ENCODE data around the gene HYAL1. TPM values are rescaled to one million over a fixed set of nuclear protein-coding genes. Genes with fewer than 3 reads are reported as not detected.
"Not testable (repeated sequence)": the region's sequence is repeated elsewhere in the genome, so short reads cannot be mapped to it uniquely, and the experiment has no call there.

The HYAL1 gene
- total and polyA plus RNA-seq, 4 donors: 1.6 to 51.2 (median 26.2) TPM

- H3K27ac ChIP-seq (ENCODE audit: low read depth in 1 of 2, low read length in 1 of 2): peak overlapping the region in 1 of 2 donors; percentile 79
- peaks cover 0 to 21% (median 16%) of the 10 kb centered on the region in 4 donors for H3K36me3 ChIP-seq (ENCODE audit: control insufficient read depth in 4 of 4, insufficient read depth in 4 of 4, low read length in 4 of 4)
- DNase-seq (no peak), ATAC-seq (ENCODE audit: insufficient read depth, low FRiP score) (no peak)
- H3K27me3 ChIP-seq (ENCODE audit: control insufficient read depth in 3 of 3, insufficient read depth in 3 of 3, low read length in 2 of 3): no peaks in the 10 kb centered on the region
- WGBS, 2 donors: 98% methylated on average over 4 of the region's 4 CpGs
- no peaks in the 10 kb centered on the region for H3K9me3 ChIP-seq (ENCODE audit: control insufficient read depth in 4 of 4, insufficient read depth in 3 of 4, low read length in 3 of 4)
- peaks cover 0 to 40% (median 6%) of the 10 kb centered on the region in 5 donors for H3K4me1 ChIP-seq (ENCODE audit: control insufficient read depth in 5 of 5, insufficient read depth in 5 of 5, low read length in 5 of 5)
- no peak for TF ChIP-seq CTCF (IDR thresholded peaks at IDR 0.05; ENCODE audit: control extremely low read depth, extremely low read depth)
- H3K4me3 ChIP-seq: no peak overlapping the region
- no peak overlapping the region for H3K9ac ChIP-seq (ENCODE audit: insufficient read depth in 1 of 2, low read length in 2 of 2)
These were observed 11.4 kb upstream of the HYAL1 start for GRCh38 chr3:50314816-50315215.

GRCh38 chr3:50314342-50314741 lies 11.0 kb upstream of the HYAL1 start:
- ATAC-seq (ENCODE audit: insufficient read depth, low FRiP score): no peak

GRCh38 chr3:50312041-50312440 lies 8.7 kb upstream of the HYAL1 start:
- 84 to 95% methylated on average over 4 to 32 of the region's 32 CpGs for WGBS, 2 donors
- Histone ChIP-seq H3K4me1 (ENCODE audit: control insufficient read depth in 5 of 5, insufficient read depth in 5 of 5, low read length in 5 of 5) (peaks cover 0 to 16% (median 0%) of the 10 kb centered on the region in 5 donors), H3K36me3 (ENCODE audit: control insufficient read depth in 4 of 4, insufficient read depth in 4 of 4, low read length in 4 of 4) (peaks cover 0 to 12% (median 4%) of the 10 kb centered on the region in 4 donors)
- not testable (repeated sequence) for H3K27me3 ChIP-seq (ENCODE audit: control insufficient read depth in 3 of 3, insufficient read depth in 3 of 3, low read length in 2 of 3); H3K9me3 ChIP-seq (ENCODE audit: control insufficient read depth in 4 of 4, insufficient read depth in 3 of 4, low read length in 3 of 4); H3K4me3 ChIP-seq; H3K27ac ChIP-seq (ENCODE audit: low read depth in 1 of 2, low read length in 1 of 2); ATAC-seq (ENCODE audit: insufficient read depth, low FRiP score); H3K9ac ChIP-seq (ENCODE audit: insufficient read depth in 1 of 2, low read length in 2 of 2); DNase-seq

More at GRCh38 chr3:50314342-50314741, 11.0 kb upstream of the HYAL1 start:
- no peak for TF ChIP-seq CTCF (IDR thresholded peaks at IDR 0.05; ENCODE audit: control extremely low read depth, extremely low read depth)
- Histone ChIP-seq H3K27ac (ENCODE audit: low read depth in 1 of 2, low read length in 1 of 2) (peak overlapping the region in 1 of 2 donors; percentile 79), H3K36me3 (ENCODE audit: control insufficient read depth in 4 of 4, insufficient read depth in 4 of 4, low read length in 4 of 4) (peaks cover 0 to 21% (median 16%) of the 10 kb centered on the region in 4 donors), H3K9ac (ENCODE audit: insufficient read depth in 1 of 2, low read length in 2 of 2) (no peak overlapping the region), H3K4me1 (ENCODE audit: control insufficient read depth in 5 of 5, insufficient read depth in 5 of 5, low read length in 5 of 5) (peaks cover 0 to 35% (median 5%) of the 10 kb centered on the region in 5 donors), H3K27me3 (ENCODE audit: control insufficient read depth in 3 of 3, insufficient read depth in 3 of 3, low read length in 2 of 3) (no peaks in the 10 kb centered on the region), H3K4me3 (no peak overlapping the region), H3K9me3 (ENCODE audit: control insufficient read depth in 4 of 4, insufficient read depth in 3 of 4, low read length in 3 of 4) (no peaks in the 10 kb centered on the region)
- no peak for DNase-seq
- WGBS, 2 donors: 48 to 79% methylated on average over 3 of the region's 3 CpGs

- Histone ChIP-seq H3K36me3 (ENCODE audit: control insufficient read depth in 4 of 4, insufficient read depth in 4 of 4, low read length in 4 of 4) (peaks cover 0 to 6% (median under 1%) of the 10 kb centered on the region in 4 donors), H3K4me3 (no peak overlapping the region), H3K27me3 (ENCODE audit: control insufficient read depth in 3 of 3, insufficient read depth in 3 of 3, low read length in 2 of 3) (no peaks in the 10 kb centered on the region), H3K9ac (ENCODE audit: insufficient read depth in 1 of 2, low read length in 2 of 2) (no peak overlapping the region), H3K9me3 (ENCODE audit: control insufficient read depth in 4 of 4, insufficient read depth in 3 of 4, low read length in 3 of 4) (no peaks in the 10 kb centered on the region), H3K27ac (ENCODE audit: low read depth in 1 of 2, low read length in 1 of 2) (no peak overlapping the region), H3K4me1 (ENCODE audit: control insufficient read depth in 5 of 5, insufficient read depth in 5 of 5, low read length in 5 of 5) (peaks cover 10 to 20% (median 16%) of the 10 kb centered on the region in 5 donors)
- no peak for TF ChIP-seq CTCF (IDR thresholded peaks at IDR 0.05; ENCODE audit: control extremely low read depth, extremely low read depth)
- ATAC-seq (ENCODE audit: insufficient read depth, low FRiP score): no peak
- DNase-seq: no peak
These were observed 1.2 kb upstream of the HYAL1 start for GRCh38 chr3:50304601-50305000.
